ENCODE results near the gene ATXN2.

DNA sequence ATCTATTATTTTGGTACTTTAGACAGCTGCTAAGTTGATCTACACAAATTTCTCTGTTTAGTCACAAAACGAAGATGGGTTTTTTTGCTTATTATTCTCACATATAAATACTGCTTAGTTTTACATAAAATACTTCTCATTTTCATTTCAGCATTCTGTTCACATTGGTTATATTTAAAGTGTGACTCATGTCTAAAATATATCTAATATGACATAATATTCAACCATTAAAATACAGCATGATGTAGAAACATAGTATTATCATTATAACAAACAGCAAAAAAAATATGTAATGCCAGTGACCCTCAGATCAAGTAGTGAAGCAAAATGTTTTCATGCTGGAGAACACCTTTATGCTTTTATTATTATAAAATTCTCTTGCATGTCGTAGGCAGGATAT lies 129.7 kb downstream of the ATXN2 start:
- TF ChIP-seq, protein P1, sequence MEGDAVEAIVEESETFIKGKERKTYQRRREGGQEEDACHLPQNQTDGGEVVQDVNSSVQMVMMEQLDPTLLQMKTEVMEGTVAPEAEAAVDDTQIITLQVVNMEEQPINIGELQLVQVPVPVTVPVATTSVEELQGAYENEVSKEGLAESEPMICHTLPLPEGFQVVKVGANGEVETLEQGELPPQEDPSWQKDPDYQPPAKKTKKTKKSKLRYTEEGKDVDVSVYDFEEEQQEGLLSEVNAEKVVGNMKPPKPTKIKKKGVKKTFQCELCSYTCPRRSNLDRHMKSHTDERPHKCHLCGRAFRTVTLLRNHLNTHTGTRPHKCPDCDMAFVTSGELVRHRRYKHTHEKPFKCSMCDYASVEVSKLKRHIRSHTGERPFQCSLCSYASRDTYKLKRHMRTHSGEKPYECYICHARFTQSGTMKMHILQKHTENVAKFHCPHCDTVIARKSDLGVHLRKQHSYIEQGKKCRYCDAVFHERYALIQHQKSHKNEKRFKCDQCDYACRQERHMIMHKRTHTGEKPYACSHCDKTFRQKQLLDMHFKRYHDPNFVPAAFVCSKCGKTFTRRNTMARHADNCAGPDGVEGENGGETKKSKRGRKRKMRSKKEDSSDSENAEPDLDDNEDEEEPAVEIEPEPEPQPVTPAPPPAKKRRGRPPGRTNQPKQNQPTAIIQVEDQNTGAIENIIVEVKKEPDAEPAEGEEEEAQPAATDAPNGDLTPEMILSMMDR (IDR thresholded peaks at IDR 0.05), result no peak
- TF ChIP-seq ZFX (IDR thresholded peaks at IDR 0.05; ENCODE audit: borderline replicate concordance), result no peak
